ENCODE data around the gene PTPRD.

DNA sequence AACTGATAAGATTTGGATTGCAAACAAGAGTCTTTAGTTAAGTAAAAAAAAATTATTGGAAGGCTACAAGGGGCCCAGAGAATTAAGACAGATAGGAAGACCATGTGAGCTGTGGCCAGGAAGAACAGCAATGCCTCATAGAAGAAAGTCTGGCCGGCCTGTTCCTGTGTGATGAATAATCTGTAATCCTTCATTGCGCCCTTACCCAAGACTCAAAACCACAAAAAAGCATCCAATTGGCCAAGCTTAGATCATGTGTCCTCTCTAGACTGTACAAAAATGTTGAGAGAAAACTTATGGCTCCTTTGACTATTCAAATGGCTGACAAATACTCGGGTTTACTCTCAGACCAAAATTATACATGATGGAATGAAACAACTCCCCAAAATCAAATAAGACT, 1383.5 kb downstream of the PTPRD start:
- TF ChIP-seq, protein P1, sequence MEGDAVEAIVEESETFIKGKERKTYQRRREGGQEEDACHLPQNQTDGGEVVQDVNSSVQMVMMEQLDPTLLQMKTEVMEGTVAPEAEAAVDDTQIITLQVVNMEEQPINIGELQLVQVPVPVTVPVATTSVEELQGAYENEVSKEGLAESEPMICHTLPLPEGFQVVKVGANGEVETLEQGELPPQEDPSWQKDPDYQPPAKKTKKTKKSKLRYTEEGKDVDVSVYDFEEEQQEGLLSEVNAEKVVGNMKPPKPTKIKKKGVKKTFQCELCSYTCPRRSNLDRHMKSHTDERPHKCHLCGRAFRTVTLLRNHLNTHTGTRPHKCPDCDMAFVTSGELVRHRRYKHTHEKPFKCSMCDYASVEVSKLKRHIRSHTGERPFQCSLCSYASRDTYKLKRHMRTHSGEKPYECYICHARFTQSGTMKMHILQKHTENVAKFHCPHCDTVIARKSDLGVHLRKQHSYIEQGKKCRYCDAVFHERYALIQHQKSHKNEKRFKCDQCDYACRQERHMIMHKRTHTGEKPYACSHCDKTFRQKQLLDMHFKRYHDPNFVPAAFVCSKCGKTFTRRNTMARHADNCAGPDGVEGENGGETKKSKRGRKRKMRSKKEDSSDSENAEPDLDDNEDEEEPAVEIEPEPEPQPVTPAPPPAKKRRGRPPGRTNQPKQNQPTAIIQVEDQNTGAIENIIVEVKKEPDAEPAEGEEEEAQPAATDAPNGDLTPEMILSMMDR (IDR thresholded peaks at IDR 0.05; ENCODE audit: low read depth, low read length, poor library complexity, severe bottlenecking): no peak
- no peak for TF ChIP-seq EZH2phosphoT487 (IDR thresholded peaks at IDR 0.05; ENCODE audit: borderline replicate concordance, low read length)

Data from DOHH2 (cell line).